HG02763 (cell line): ENCODE measurements around the gene PPL.
A peak's percentile ranks its signal among the peaks of the same experiment; 100 is the strongest.
"Not testable (repeated sequence)": the region's sequence is repeated elsewhere in the genome, so short reads cannot be mapped to it uniquely, and the experiment has no call there.

Experiments
- ATAC-seq: cut with Tn5 transposase; IDR thresholded peaks from one replicate; pipeline ENCODE4 v1.9.1; 2021; ENCODE audit warnings: mild to moderate bottlenecking, moderate library complexity; ENCODE audit not compliant: unreplicated experiment

The PPL gene

GRCh38 chr16:4936991-4937781, at the start of gene PPL:
Gene PPL (minus strand): TSS chr16:4937148. CDS start chr16:4937045, 103 bp downstream.
- ATAC-seq, result no peak

DNA sequence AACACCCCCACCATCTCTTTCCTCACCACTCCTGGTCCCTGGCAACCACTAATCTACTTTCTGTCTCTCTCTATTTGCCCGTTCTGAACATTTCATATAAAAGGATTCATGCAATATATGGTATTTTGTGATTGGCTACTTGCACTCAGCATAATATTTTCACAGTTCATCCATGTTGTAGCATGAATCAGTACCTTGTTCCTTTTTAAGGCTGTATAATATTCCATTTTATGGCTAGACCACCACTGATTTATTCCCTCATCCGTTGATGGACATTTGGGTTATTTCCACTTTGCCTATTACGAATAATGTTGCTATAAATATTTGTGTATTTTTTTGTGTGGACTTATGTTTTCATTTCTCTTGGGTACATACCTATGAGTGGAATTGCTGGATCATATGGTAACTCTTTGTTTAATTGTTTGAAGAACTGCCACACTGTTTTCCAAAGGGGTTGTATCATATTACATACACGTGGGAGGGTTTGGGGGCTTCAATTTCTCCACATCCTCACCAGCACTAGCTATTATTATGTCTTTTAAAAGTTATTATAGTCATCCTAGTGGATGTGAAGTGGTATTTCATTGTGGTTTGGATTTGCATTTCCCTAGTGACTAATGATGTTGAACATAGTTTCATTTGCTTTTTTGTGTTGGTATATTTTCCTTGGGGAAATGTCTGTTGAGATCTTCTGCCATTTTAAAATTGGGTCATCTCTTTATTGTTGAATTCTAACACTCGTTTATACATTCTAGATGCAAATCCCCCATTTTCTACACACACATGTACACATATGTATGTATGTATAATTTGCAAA, 47.4 kb upstream of the PPL start:
- ATAC-seq, result no peak

GRCh38 chr16:4982056-4982867, 45.3 kb upstream of the PPL start:
- no peak for ATAC-seq

GRCh38 chr16:4981473-4981872, 44.5 kb upstream of the PPL start:
- no peak for ATAC-seq

- ATAC-seq, result no peak
These were observed 43.7 kb upstream of the PPL start for GRCh38 chr16:4980691-4981090.

- no peak for ATAC-seq
These were observed 43.0 kb upstream of the PPL start for GRCh38 chr16:4979736-4980660.

GRCh38 chr16:4979164-4979563, 42.2 kb upstream of the PPL start:
- ATAC-seq, result no peak

DNA sequence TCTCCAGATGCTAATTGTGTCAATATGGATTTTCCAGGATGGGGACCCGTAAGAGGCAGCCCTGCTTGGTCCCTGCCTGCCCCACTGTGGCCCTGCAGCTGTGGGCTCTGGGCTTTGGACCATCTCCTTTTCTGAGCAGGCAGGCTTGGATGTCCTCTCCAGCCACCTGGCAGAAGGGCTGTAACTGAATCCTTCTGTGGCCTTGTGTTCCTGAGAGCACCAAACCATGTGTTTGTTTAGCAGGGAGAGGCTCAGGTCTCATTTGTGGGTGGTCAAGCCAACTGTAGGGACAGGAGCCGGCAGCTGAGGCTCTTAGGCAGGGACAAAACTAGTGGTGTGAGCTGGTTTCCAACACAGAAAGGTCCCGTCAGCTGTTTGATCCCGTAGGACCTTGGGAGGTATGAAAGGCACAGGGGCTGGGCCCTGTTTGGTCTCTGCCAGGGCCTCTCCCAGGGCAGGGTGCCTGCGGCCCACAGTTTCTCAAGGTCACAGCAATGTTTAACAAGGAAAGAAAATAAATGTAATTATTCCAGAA, 39.7 kb upstream of the PPL start:
- ATAC-seq, result no peak

DNA sequence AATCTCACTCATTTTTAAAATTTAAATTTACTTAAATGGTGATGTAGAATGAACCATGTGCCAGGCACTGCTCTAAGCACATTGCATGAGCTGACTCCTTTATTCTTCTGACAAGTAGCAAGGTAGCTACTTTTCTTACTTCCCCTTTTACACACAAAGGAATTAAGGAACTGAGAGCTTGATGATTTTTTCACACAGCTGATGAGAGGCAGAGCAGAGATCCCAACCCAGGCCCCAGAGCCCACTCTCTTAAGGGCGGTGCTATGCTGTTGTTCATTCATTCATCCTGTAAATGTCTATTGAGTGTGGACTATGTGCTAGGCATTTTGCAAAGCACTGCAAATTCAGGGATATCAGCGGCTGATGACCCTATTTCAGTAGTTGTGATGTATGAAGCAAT, 39.1 kb upstream of the PPL start:
- ATAC-seq, result peak; percentile 76

DNA sequence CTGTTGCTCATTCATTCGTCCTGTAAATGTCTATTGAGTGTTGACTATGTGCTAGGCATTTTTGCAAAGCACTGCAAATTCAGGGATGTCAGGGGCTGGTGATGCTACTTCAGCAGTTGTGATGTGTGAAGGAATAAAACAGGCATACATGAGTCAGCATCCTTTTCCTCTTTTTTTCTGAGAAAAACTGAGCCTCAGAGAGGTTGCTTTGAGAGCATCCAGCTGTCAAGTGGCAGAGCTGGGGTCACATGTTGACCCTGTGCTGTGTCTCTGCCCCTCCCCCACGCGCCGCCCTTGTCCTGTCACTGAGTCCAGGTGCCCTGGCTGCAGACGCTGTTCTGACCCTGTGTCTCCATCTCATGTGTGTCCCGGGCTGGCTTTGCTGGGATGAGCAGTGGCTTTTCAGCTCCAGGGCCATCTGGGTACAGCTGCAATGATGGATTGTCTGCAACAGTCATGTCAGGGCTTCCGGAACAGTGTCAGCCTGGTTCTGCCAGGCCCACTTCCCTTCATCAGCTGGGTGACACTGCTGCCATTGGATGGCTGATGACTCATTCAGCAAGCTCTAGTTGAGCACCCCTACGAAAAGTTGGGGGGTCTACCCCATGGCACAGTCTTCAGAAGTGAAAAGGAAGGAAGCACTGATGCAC, 36.1 kb upstream of the PPL start:
- no peak for ATAC-seq

GRCh38 chr16:4970010-4970409, 33.1 kb upstream of the PPL start:
- ATAC-seq, result no peak

GRCh38 chr16:4968879-4969483, 32.0 kb upstream of the PPL start:
- ATAC-seq, result no peak

DNA sequence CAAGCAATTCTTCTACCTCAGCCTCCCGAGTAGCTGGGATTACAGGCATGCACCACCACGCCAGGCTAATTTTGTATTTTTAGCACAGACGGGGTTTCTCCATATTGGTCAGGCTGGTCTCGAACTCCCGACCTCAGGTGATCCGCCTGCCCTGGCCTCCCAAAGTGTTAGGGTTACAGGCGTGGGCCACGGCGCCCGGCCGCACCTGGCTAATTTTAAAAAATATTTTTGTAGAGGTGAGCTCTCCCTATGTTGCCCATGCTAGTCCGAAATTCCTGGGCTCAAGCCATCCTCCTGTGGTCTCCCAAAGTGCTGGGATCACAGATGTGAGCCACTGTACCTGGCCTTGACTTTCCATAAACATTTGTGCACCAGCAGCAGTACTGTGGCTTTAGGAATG, 31.3 kb upstream of the PPL start:
- ATAC-seq, result not testable (repeated sequence)

DNA sequence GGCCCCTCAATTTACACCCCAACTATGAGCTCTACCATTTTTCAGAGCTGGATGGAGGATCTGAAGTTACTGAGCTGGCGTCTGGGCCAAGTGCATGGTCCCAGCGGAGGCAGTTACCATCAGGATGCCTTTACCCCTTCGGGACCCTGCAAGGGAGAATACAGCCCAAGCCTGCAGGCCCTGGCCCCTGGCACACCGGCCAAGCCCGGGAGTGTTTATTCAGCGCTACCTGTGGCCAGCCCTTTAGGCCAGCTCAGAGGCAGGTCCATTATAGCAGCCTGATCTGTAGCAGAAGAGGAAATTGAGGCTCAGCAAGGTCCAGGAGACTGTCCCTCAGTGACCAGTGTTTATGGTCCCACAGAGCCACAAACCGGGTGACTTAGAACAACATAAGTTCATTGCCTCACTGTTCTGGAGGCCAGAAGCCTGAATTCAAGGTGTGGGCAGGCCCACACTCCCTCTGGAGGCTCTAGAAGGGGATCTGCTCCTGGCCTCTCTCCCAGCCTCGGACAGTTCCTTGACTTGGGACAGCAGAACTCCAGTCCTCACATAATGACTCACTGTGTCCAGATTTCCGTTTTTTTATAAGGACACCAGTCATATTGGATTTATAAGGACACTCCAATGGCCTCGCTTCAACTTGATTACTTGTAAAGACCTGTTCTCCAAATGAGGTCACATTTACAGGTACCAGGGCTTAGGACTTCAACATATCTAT, 29.9 kb upstream of the PPL start:
- no peak for ATAC-seq

DNA sequence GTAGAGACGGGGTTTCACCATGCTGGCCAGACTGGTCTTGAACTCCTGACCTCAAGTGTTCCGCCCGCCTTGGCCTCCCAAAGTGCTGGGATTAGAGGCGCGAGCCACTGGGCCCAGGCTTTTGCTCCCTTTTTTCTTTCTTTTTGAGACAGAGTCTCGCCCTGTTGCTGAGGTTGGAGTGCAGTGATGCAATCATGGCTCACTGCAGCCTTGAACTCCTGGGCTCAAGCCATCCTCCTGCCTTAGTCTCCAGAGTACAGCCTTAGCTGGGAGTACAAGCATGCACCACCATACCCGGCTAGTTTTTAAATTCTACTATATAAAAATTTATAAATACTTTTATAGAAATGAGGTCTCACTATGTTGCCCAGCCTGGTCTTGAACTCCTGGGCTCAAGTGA, 26.6 kb upstream of the PPL start:
- ATAC-seq, result not testable (repeated sequence)

- no peak for ATAC-seq
These were observed 25.8 kb upstream of the PPL start for GRCh38 chr16:4962716-4963115.

- no peak for ATAC-seq
These were observed 23.6 kb upstream of the PPL start for GRCh38 chr16:4960579-4960978.
